DND-41 (cell line): Measurements from ENCODE around the gene ETFB.

ENCODE experiments used
- ATAC-seq: fragments of 200-7000 bp; cut with Tn5 transposase; 3 replicates; pipeline ENCODE4 v1.9.1; 2021; ENCODE audit warnings: low read depth; ENCODE audit not compliant: insufficient read depth
- DNase-seq: peaks from one replicate; pipeline ENCODE4 v3.0.0-alpha.2; 2020
- H2AFZ ChIP-seq: 2 replicates; pipeline ENCODE4 v1.6.0; 2012; ENCODE audit warnings: low read depth, low read length
- H3K27ac ChIP-seq: 2 replicates; pipeline ENCODE4 v1.5.1; 2012; ENCODE audit warnings: low read length, inconsistent platforms
- H3K27me3 ChIP-seq: fragments of 200-600 bp; sonication (generic); 2 replicates; pipeline ENCODE4 v1.6.0; 2012; ENCODE audit warnings: low read length, mild to moderate bottlenecking, inconsistent platforms; ENCODE audit not compliant: insufficient read depth, poor library complexity
- H3K36me3 ChIP-seq: 2 replicates; pipeline ENCODE4 v1.5.1; 2012; ENCODE audit warnings: low read length, inconsistent platforms; ENCODE audit not compliant: insufficient read depth
- H3K4me1 ChIP-seq: 2 replicates; pipeline ENCODE4 v1.5.1; 2012; ENCODE audit warnings: mild to moderate bottlenecking, low read length; ENCODE audit not compliant: insufficient read depth
- H3K4me2 ChIP-seq: 2 replicates; pipeline ENCODE4 v1.6.0; 2012; ENCODE audit warnings: mild to moderate bottlenecking, moderate library complexity, low read length, inconsistent platforms; ENCODE audit not compliant: insufficient read depth
- H3K4me3 ChIP-seq, 2 experiments: fragments of 200-600 bp in 1 of 2; shearing (Covaris generic) in 1 of 2; 2 replicates each; pipeline ENCODE4 v1.5.1; 2012 to 2016; ENCODE audit warnings: inconsistent platforms in 2 of 2, low read length in 2 of 2, mild to moderate bottlenecking in 2 of 2, low read depth in 1 of 2, moderate library complexity in 1 of 2
- H3K79me2 ChIP-seq: 2 replicates; pipeline ENCODE4 v1.6.0; 2012; ENCODE audit warnings: low read length, inconsistent platforms; ENCODE audit not compliant: insufficient read depth
- H3K9ac ChIP-seq: 2 replicates; pipeline ENCODE4 v1.6.0; 2012; ENCODE audit warnings: low read depth, mild to moderate bottlenecking, inconsistent platforms, low read length, moderate library complexity
- H3K9me3 ChIP-seq: 2 replicates; pipeline ENCODE4 v1.5.1; 2012; ENCODE audit warnings: low read length, moderate library complexity, mild to moderate bottlenecking, inconsistent platforms; ENCODE audit not compliant: insufficient read depth, severe bottlenecking
- H4K20me1 ChIP-seq: 2 replicates; pipeline ENCODE4 v1.6.0; 2012; ENCODE audit warnings: low read length; ENCODE audit not compliant: insufficient read depth
- CTCF ChIP-seq: IDR thresholded peaks from 2 replicates; pipeline ENCODE4 v1.5.1; 2012; ENCODE audit warnings: borderline replicate concordance, low read length, moderate library complexity, mild to moderate bottlenecking; ENCODE audit not compliant: poor library complexity, severe bottlenecking; ENCODE audit errors: extremely low read depth
- EZH2 ChIP-seq: IDR thresholded peaks from 3 replicates; pipeline ENCODE4 v1.6.1; 2012; ENCODE audit warnings: borderline replicate concordance, low read depth, mild to moderate bottlenecking, moderate library complexity, low read length, inconsistent platforms; ENCODE audit not compliant: severe bottlenecking

Gene ETFB

DNA sequence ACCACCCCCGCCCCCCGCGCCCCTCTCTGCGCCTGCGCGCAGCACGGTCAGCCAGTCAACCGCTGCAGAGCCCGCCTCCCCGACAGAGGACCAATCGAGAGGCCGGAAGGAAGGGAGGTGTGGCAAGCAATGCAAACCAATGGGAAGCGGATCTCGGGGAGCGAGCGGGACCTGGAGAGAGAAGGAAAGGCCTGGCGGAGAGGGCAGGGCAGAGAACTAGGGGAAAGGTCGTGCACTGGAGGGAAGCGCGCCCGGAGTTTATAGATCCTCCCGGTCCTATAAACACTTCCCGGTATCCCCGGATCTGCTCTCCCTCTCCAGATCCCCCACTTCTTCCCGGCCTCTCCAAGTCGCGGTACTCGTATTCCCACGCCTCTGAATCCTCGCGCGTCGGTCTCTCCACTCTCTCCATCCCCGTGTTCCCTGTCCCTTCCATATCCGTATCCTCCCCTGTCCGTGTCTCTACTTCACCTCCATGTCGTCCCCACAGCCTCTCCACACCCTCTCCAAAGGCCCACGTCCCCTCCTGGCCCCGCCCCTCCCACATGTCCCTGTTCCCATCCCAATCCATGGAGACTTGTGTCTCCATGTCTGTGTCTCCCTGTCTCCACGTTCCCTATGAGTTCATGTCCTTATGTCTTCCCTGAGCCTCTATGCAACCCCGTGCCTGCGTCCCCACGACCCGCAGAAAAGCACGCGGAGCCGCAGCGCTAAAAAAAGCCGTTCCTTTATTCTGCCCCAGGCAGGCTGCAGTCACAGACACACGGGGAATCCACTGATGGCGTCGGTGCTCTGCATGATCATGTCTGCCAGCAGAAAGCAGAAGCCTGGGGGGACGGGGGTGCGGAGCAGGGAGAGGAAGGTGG, 434 bp upstream of the ETFB start:
- H2AFZ ChIP-seq: peak overlapping the region; percentile 93
- H3K4me3 ChIP-seq: peak overlapping the region; percentile 71 to 88
- H3K9me3 ChIP-seq: no peaks in the 10 kb centered on the region
- ATAC-seq (peak; percentile 79), DNase-seq (peak; percentile 98)
- H3K36me3 ChIP-seq: peaks cover 4% of the 10 kb centered on the region; the same call in 1 of the 2 replicates
- H4K20me1 ChIP-seq: peaks cover 11% of the 10 kb centered on the region
- TF ChIP-seq CTCF (no peak), EZH2 (no peak)
- H3K4me1 ChIP-seq: peaks cover 58% of the 10 kb centered on the region
- H3K4me2 ChIP-seq: peak overlapping the region; percentile 88
- H3K27me3 ChIP-seq: no peaks in the 10 kb centered on the region
- peak overlapping the region; percentile 83 for H3K9ac ChIP-seq
- H3K27ac ChIP-seq: peak overlapping the region; percentile 97
- H3K79me2 ChIP-seq: peaks cover 42% of the 10 kb centered on the region

- H3K9ac ChIP-seq: peak overlapping the region; percentile 83
- peak; percentile 31 for DNase-seq
Measured at GRCh38 chr19:51365211-51365964, 800 bp downstream of the ETFB start.

More at GRCh38 chr19:51365211-51365964, 800 bp downstream of the ETFB start:
- Histone ChIP-seq H3K36me3 (peaks cover 4% of the 10 kb centered on the region; the same call in 1 of the 2 replicates), H3K4me2 (peak overlapping the region; percentile 88), H3K4me1 (peaks cover 46% of the 10 kb centered on the region), H3K9me3 (no peaks in the 10 kb centered on the region), H3K79me2 (peaks cover 42% of the 10 kb centered on the region), H3K27me3 (no peaks in the 10 kb centered on the region), H3K27ac (peak overlapping the region; percentile 92), H4K20me1 (peaks cover 11% of the 10 kb centered on the region), H2AFZ (peak overlapping the region; percentile 93), H3K4me3 (peak overlapping the region; percentile 71 to 88; a peak in 3 of 4 replicates)
- no peak for ATAC-seq
- TF ChIP-seq EZH2 (no peak), CTCF (peak; percentile 23)
